Chondrocyte (in vitro differentiated cells): ENCODE results near the gene CHP2. TPM values are rescaled to one million over a fixed set of nuclear protein-coding genes. Genes with fewer than 3 reads are reported as not detected.

Source experiments
- DNase-seq: peaks from one replicate; pipeline ENCODE4 v3.0.0; 2021; ENCODE audit warnings: mixed read lengths, low spot score
- H3K27ac Mint-ChIP-seq: one replicate; pipeline ENCODE4 v1.8.0; 2021; ENCODE audit warnings: mild to moderate bottlenecking, moderate library complexity, mixed read lengths; ENCODE audit not compliant: unreplicated experiment
- H3K27me3 Mint-ChIP-seq: 2 replicates; pipeline ENCODE4 v1.8.0; 2021; ENCODE audit warnings: low read depth, mixed read lengths
- H3K36me3 Mint-ChIP-seq: 2 replicates; pipeline ENCODE4 v1.8.0; 2021; ENCODE audit warnings: low read depth, mixed read lengths
- H3K4me1 Mint-ChIP-seq: 2 replicates; pipeline ENCODE4 v1.8.0; 2021; ENCODE audit warnings: low read depth, mild to moderate bottlenecking, mixed read lengths
- H3K4me3 Mint-ChIP-seq: one replicate; pipeline ENCODE4 v1.8.0; 2021; ENCODE audit warnings: mild to moderate bottlenecking, moderate library complexity, mixed read lengths; ENCODE audit not compliant: unreplicated experiment
- H3K9me3 Mint-ChIP-seq: 2 replicates; pipeline ENCODE4 v1.8.0; 2021; ENCODE audit warnings: low read depth, mixed read lengths
- total RNA-seq: library from RNA; stranded (reverse); gene quantifications from 3 replicates; pipeline ENCODE4 v1.2.1, GENCODE V29; 2021
- TF ChIP-seq, protein P1 (sequence below): fragments of 200-600 bp; sonication (generic); IDR thresholded peaks from 2 replicates; pipeline ENCODE4 v1.5.0; 2021; ENCODE audit warnings: antibody characterized with exemption, mild to moderate bottlenecking, moderate library complexity

The CHP2 gene
- total RNA-seq, 1 donor from 2014 or later, result not detected

DNA sequence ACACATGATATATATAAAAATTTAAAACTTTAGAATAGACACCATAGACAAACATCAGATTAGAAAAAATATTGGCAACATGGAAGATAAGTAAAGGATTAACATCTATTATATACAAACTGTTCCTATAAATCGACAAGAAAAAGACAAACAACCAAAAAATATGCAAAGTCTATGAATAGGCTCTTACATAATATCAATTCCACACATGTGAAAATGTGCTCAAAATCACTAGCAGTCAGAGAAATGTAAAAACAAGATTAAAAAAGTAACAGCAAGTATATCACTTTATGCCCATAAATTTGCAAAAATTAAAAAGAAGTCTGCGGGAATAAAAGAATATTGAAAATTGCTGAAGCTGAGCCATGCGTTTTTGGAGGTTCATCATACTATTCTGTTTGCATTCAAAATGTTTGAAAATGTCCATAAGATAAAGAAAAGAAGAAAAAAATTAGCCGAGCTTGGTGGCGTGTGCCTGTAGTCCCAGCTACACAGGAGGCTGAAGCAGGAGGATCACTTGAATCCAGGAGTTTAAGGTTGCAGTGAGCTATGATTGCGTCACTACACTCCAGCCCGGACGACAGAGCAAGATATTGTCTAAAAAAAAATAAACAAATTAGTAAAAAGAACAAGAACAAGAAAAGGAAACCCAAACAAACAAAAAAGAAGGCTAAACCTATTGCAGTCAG lies 30.6 kb upstream of the CHP2 start:
- TF ChIP-seq, protein P1, sequence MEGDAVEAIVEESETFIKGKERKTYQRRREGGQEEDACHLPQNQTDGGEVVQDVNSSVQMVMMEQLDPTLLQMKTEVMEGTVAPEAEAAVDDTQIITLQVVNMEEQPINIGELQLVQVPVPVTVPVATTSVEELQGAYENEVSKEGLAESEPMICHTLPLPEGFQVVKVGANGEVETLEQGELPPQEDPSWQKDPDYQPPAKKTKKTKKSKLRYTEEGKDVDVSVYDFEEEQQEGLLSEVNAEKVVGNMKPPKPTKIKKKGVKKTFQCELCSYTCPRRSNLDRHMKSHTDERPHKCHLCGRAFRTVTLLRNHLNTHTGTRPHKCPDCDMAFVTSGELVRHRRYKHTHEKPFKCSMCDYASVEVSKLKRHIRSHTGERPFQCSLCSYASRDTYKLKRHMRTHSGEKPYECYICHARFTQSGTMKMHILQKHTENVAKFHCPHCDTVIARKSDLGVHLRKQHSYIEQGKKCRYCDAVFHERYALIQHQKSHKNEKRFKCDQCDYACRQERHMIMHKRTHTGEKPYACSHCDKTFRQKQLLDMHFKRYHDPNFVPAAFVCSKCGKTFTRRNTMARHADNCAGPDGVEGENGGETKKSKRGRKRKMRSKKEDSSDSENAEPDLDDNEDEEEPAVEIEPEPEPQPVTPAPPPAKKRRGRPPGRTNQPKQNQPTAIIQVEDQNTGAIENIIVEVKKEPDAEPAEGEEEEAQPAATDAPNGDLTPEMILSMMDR, result no peak
- DNase-seq, result no peak
- Mint-ChIP-seq H3K27me3 (peaks cover 7% of the 10 kb centered on the region), H3K4me3 (no peak overlapping the region), H3K9me3 (peaks cover 15% of the 10 kb centered on the region), H3K4me1 (peaks cover 5% of the 10 kb centered on the region), H3K27ac (no peak overlapping the region), H3K36me3 (no peaks in the 10 kb centered on the region)

DNA sequence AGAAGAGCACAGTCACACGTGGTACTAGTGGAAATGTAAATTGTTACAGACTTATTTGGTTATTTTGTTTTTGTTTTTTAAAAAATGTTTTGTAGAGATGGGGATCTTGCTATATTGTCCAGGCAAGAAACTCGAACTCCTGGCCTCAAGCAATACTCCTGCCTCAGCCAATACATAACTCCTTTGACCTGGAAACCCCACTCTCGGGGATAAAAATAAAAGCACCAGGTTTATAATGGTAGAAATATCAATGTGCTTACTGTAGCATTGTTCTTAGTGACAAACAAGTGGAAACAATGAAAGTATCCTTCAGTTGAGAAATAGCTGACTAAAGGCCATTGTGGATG lies 30.1 kb upstream of the CHP2 start:
- no peaks in the 10 kb centered on the region for H3K36me3 Mint-ChIP-seq
- H3K4me1 Mint-ChIP-seq, result peaks cover 5% of the 10 kb centered on the region
- TF ChIP-seq, protein P1, result no peak
- no peak overlapping the region for H3K4me3 Mint-ChIP-seq
- peaks cover 15% of the 10 kb centered on the region for H3K9me3 Mint-ChIP-seq
- no peak for DNase-seq
- H3K27ac Mint-ChIP-seq, result no peak overlapping the region
- peaks cover 9% of the 10 kb centered on the region for H3K27me3 Mint-ChIP-seq

DNA sequence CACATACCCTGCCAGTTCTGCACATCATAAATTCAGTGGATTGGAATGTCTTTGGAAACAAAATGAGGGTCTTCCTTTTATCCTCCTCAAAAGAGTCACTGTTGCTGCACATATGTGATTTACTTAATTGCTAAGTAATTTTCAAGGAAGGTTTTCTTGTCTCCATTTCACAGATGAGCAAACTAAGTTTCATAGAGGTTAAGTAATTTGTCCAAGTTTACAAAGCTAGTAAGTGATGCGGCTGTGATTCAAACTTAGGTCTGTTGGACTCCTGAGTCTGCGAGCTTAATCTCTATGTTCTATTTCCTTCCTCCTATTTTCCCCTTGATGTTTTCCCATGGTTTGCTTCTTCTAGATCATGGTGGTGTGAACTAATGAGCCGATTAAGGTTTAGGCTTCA lies 28.1 kb upstream of the CHP2 start:
- no peak overlapping the region for H3K4me3 Mint-ChIP-seq
- H3K27ac Mint-ChIP-seq, result no peak overlapping the region
- H3K4me1 Mint-ChIP-seq, result peaks cover 5% of the 10 kb centered on the region
- peaks cover 14% of the 10 kb centered on the region for H3K9me3 Mint-ChIP-seq
- TF ChIP-seq, protein P1, result no peak
- peaks cover 10% of the 10 kb centered on the region for H3K27me3 Mint-ChIP-seq
- H3K36me3 Mint-ChIP-seq, result no peaks in the 10 kb centered on the region
- no peak for DNase-seq

DNA sequence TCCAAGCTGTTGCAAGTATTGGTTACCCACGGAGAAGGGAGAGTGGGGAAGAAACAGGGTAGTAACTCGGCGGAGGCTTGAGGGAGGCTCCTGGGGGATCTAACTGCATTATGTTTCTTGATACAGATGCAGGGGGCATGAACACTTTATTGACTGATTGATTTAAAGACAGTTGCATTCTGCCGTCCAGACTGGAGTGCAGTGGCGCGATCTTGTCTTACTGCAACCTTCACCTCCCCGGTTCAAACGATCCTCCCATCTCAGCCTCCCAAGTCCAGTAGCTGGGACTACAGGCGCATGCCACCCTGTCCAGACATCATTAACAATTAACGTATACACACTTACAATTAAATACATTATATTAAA lies 26.7 kb upstream of the CHP2 start:
- H3K36me3 Mint-ChIP-seq, result no peaks in the 10 kb centered on the region
- peaks cover 2% of the 10 kb centered on the region for H3K9me3 Mint-ChIP-seq
- H3K4me3 Mint-ChIP-seq, result no peak overlapping the region
- TF ChIP-seq, protein P1, result peak; percentile 55
- no peak for DNase-seq
- peaks cover 8% of the 10 kb centered on the region for H3K27me3 Mint-ChIP-seq
- H3K27ac Mint-ChIP-seq, result no peak overlapping the region
- H3K4me1 Mint-ChIP-seq, result peaks cover 5% of the 10 kb centered on the region

DNA sequence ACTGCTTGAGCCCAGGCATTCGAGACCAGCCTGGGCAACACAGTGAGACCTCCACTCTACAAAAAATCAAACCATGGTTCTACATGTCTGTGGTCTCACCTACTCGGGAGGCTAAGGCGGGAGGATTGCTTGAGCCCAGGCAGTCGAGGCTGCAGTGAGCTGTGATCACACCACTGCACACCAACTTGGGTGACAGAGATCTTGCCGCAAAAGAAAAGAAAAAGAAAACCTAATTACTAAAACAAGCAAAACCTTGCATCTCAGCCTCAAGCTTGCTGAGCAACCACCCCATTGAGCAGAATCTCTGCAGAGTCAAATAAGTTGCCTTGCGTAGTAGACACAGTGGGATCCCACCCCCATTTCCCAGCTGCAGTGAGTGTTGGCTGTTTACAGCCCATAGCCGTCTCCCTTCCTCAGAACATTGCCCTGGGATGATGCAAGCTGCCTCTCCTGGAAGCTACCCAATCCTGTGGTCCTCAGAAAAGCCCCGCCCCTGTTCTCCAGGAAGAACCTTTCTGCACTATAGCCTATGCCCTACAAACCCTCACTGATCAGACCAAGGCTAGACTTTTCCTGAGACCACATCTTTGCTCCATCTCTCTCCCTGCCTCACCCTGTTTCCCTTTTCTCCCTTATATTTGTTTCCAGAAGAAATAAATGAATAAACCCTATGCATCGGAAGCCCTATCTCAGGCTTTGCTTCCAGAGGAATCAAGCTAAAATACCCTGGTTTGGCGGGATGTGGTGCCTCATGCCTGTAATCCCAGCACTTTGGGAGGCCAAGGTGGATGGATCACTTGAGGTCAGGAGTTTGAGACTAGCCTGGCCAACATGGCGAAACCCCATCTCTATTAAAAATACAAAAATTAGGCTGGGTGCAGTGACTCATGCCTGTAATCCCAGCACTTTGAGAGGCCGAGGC lies 25.1 kb upstream of the CHP2 start:
- no peaks in the 10 kb centered on the region for H3K9me3 Mint-ChIP-seq
- H3K4me3 Mint-ChIP-seq, result no peak overlapping the region
- TF ChIP-seq, protein P1, result no peak
- H3K4me1 Mint-ChIP-seq, result peaks cover 5% of the 10 kb centered on the region
- no peaks in the 10 kb centered on the region for H3K36me3 Mint-ChIP-seq
- H3K27ac Mint-ChIP-seq, result no peak overlapping the region
- no peak for DNase-seq
- H3K27me3 Mint-ChIP-seq, result peaks cover 7% of the 10 kb centered on the region
